ENCODE results near the gene MAB21L4.
A peak's percentile ranks its signal among the peaks of the same experiment; 100 is the strongest.

The MAB21L4 gene

GRCh38 chr2:240864475-240864874 lies 31.5 kb downstream of the MAB21L4 start:
- DNase-seq (ENCODE audit: extremely low read depth, low read depth): no peak
- H3K4me3 ChIP-seq (replicated peaks; ENCODE audit: low read depth, low read length): no peak overlapping the region
- TF ChIP-seq CTCF (IDR thresholded peaks at IDR 0.05; ENCODE audit: low read depth, low read length, missing control alignments): no peak

GRCh38 chr2:240861547-240861946 lies 34.4 kb downstream of the MAB21L4 start:
- no peak for TF ChIP-seq CTCF (IDR thresholded peaks at IDR 0.05; ENCODE audit: low read depth, low read length, missing control alignments)
- DNase-seq (ENCODE audit: extremely low read depth, low read depth): no peak
- H3K4me3 ChIP-seq (replicated peaks; ENCODE audit: low read depth, low read length): no peak overlapping the region

- no peak overlapping the region for H3K4me3 ChIP-seq (replicated peaks; ENCODE audit: low read depth, low read length)
- TF ChIP-seq CTCF (IDR thresholded peaks at IDR 0.05; ENCODE audit: low read depth, low read length, missing control alignments): no peak
- no peak for DNase-seq (ENCODE audit: extremely low read depth, low read depth)
Observed at GRCh38 chr2:240858871-240859270, 37.1 kb downstream of the MAB21L4 start.

GRCh38 chr2:240858321-240858720 lies 37.6 kb downstream of the MAB21L4 start:
- DNase-seq (ENCODE audit: extremely low read depth, low read depth): no peak
- no peak for TF ChIP-seq CTCF (IDR thresholded peaks at IDR 0.05; ENCODE audit: low read depth, low read length, missing control alignments)

GRCh38 chr2:240857039-240858008 lies 38.6 kb downstream of the MAB21L4 start:
- TF ChIP-seq CTCF (IDR thresholded peaks at IDR 0.05; ENCODE audit: low read depth, low read length, missing control alignments): no peak
- H3K4me3 ChIP-seq (replicated peaks; ENCODE audit: low read depth, low read length): no peak overlapping the region
- no peak for DNase-seq (ENCODE audit: extremely low read depth, low read depth)

More at GRCh38 chr2:240858321-240858720, 37.6 kb downstream of the MAB21L4 start:
- no peak overlapping the region for H3K4me3 ChIP-seq (replicated peaks; ENCODE audit: low read depth, low read length)

GRCh38 chr2:240856151-240856980 lies 39.6 kb downstream of the MAB21L4 start:
- DNase-seq (ENCODE audit: extremely low read depth, low read depth): no peak
- no peak overlapping the region for H3K4me3 ChIP-seq (replicated peaks; ENCODE audit: low read depth, low read length)
- TF ChIP-seq CTCF (IDR thresholded peaks at IDR 0.05; ENCODE audit: low read depth, low read length, missing control alignments): peak; percentile 22
